ENCODE results near the gene RNH1. TPM values are rescaled to one million over a fixed set of nuclear protein-coding genes. Genes with fewer than 3 reads are reported as not detected.

The RNH1 gene
- total and polyA plus RNA-seq, 2 of the 8 experiments (the other 6 are each of a cell fraction or from before 2014, with no cell fraction given) = 48.7 to 49.8 TPM

- H3K79me1 ChIP-seq (ENCODE audit: low read depth, low read length) = peaks cover 13% of the 10 kb centered on the region; the same call in 1 of the 2 replicates
- H3K27me3 ChIP-seq (replicated peaks in 1 of 4; ENCODE audit: control insufficient read depth in 3 of 4, extremely low read depth in 1 of 4, insufficient read depth in 3 of 4, low read length in 3 of 4) = no peaks in the 10 kb centered on the region
- peaks cover 2% of the 10 kb centered on the region; the same call in 1 of the 2 replicates for H3K23me2 ChIP-seq (ENCODE audit: low read depth, low read length)
- CTCF ChIA-PET (ENCODE audit: partially characterized antibody) = interaction anchor here (0.9 to 5.4 kb wide), 9 partner anchors 21 to 88 kb away, joined by 3 to 32 read pairs (median 4); partner anchors contain the start of gene SIGIRR
- H4K5ac ChIP-seq (ENCODE audit: insufficient read length, low read depth, low read length) = no peak overlapping the region
- POLR2A ChIA-PET (ENCODE audit: partially characterized antibody) = interaction anchor here (0.7 to 4.8 kb wide), 7 partner anchors 12 to 82 kb away, joined by 3 to 21 read pairs (median 6); partner anchors contain the start of gene ANO9
- no peak overlapping the region for H2BK12ac ChIP-seq (ENCODE audit: low read depth, low read length)
- DNase-seq (ENCODE audit: low read depth in 1 of 2, low spot score in 2 of 2) = no peak
- H3K4me2 ChIP-seq (ENCODE audit: insufficient read depth in 1 of 2, low read depth in 2 of 2, low read length in 2 of 2) = peak overlapping the region; percentile 46 to 96; a peak in 3 of 4 replicates
- no peak overlapping the region for H2BK120ac ChIP-seq (replicated peaks; ENCODE audit: low read depth, low read length)
- H2BK15ac ChIP-seq (ENCODE audit: low read length) = no peak overlapping the region
- H3K4ac ChIP-seq (replicated peaks; ENCODE audit: insufficient read length, low read depth, low read length) = no peak overlapping the region
- TF ChIP-seq POU5F1 (IDR thresholded peaks at IDR 0.05; ENCODE audit: low read depth, low read length) (no peak), SP4 (IDR thresholded peaks at IDR 0.05; ENCODE audit: low read length) (no peak), KDM5A (IDR thresholded peaks at IDR 0.05; ENCODE audit: low read length) (no peak), CEBPB (IDR thresholded peaks at IDR 0.05; ENCODE audit: low read depth, low read length) (no peak), CTCF (IDR thresholded peaks at IDR 0.05; ENCODE audit: control extremely low read depth in 1 of 3, insufficient read depth in 1 of 3, low read depth in 1 of 3, low read length in 3 of 3) (no peak), NANOG (IDR thresholded peaks at IDR 0.05; ENCODE audit: insufficient read depth, low read depth, low read length, poor library complexity, severe bottlenecking) (no peak)
- H4K20me1 ChIP-seq (replicated peaks in 1 of 2; ENCODE audit: control insufficient read depth in 1 of 2, insufficient read depth in 2 of 2, low read length in 2 of 2) = peaks cover 15 to 18% of the 10 kb centered on the region in 2 experiments
- 0 out of 2 replicates have a peak overlapping the region, but pooled peaks have one; percentile 28 for H2BK5ac ChIP-seq (ENCODE audit: low read depth, low read length)
- peaks cover 11 to 55% of the 10 kb centered on the region in 2 experiments; a peak in 3 of 4 replicates for H3K79me2 ChIP-seq (ENCODE audit: control insufficient read depth in 1 of 2, insufficient read depth in 2 of 2, low read length in 2 of 2)
- peaks cover 2 to 11% (median 3%) of the 10 kb centered on the region in 4 experiments; a peak in 3 of 8 replicates for H3K36me3 ChIP-seq (ENCODE audit: control insufficient read depth in 2 of 4, insufficient read depth in 4 of 4, low read length in 3 of 4)
- H3K9me3 ChIP-seq (ENCODE audit: insufficient read depth in 2 of 2, low read depth in 1 of 2, low read length in 1 of 2) = no peaks in the 10 kb centered on the region
- H4K91ac ChIP-seq (replicated peaks; ENCODE audit: insufficient read length, low read length) = no peak overlapping the region
- H3K56ac ChIP-seq (replicated peaks; ENCODE audit: insufficient read length, low read depth, low read length) = no peak overlapping the region
- H4K8ac ChIP-seq (ENCODE audit: extremely low read depth, insufficient read depth, low read length) = no peak overlapping the region; the same call in 1 of the 2 replicates
- no peak overlapping the region for H3K27ac ChIP-seq (ENCODE audit: low read depth, low read length)
- H2BK20ac ChIP-seq (ENCODE audit: low read length) = no peak overlapping the region
- H2AFZ ChIP-seq (ENCODE audit: low read length) = no peak overlapping the region
- no peak overlapping the region; the same call in 1 of the 2 replicates for H2AK5ac ChIP-seq (ENCODE audit: low read depth, low read length)
- H3K18ac ChIP-seq (ENCODE audit: extremely low read depth, low read length) = no peak overlapping the region
- H3K23ac ChIP-seq (ENCODE audit: insufficient read length) = no peak overlapping the region
- FAIRE-seq = no peak
- H3K4me3 ChIP-seq (ENCODE audit: extremely low read depth in 1 of 4, insufficient read depth in 2 of 4, low read depth in 3 of 4, low read length in 4 of 4) = peak overlapping the region in 1 of 4 experiments; percentile 76; a peak in 3 of 8 replicates
- H3K14ac ChIP-seq (ENCODE audit: insufficient read length) = no peak overlapping the region
- H3K4me1 ChIP-seq (replicated peaks in 1 of 4; ENCODE audit: control insufficient read depth in 3 of 4, insufficient read depth in 4 of 4, low read length in 3 of 4) = peaks cover 3 to 16% (median 10%) of the 10 kb centered on the region in 4 experiments
- WGBS, 2 experiments (ENCODE audit: extremely low coverage in 1 of 2, insufficient coverage in 1 of 2, insufficient read length in 1 of 2, insufficient replicate concordance in 2 of 2, low coverage in 1 of 2, low lambda C conversion rate in 2 of 2, missing lambda C conversion rate in 1 of 2) = 94% methylated on average over 10 of the region's 14 CpGs; no CpG with 5 or more reads in 1 of the 2 experiments
- no peak overlapping the region for H3K9ac ChIP-seq (replicated peaks in 1 of 4; ENCODE audit: extremely low read depth in 1 of 4, low read depth in 3 of 4, low read length in 3 of 4)
Observed at GRCh38 chr11:451738-452137, 55.3 kb downstream of the RNH1 start.

Data from H1 (cell line).